Measurements from ENCODE around the gene LYPD1. TPM values are rescaled to one million over a fixed set of nuclear protein-coding genes. Genes with fewer than 3 reads are reported as not detected.

Gene LYPD1
- total RNA-seq, 1 donor from 2014 or later, result 0.36 TPM

DNA sequence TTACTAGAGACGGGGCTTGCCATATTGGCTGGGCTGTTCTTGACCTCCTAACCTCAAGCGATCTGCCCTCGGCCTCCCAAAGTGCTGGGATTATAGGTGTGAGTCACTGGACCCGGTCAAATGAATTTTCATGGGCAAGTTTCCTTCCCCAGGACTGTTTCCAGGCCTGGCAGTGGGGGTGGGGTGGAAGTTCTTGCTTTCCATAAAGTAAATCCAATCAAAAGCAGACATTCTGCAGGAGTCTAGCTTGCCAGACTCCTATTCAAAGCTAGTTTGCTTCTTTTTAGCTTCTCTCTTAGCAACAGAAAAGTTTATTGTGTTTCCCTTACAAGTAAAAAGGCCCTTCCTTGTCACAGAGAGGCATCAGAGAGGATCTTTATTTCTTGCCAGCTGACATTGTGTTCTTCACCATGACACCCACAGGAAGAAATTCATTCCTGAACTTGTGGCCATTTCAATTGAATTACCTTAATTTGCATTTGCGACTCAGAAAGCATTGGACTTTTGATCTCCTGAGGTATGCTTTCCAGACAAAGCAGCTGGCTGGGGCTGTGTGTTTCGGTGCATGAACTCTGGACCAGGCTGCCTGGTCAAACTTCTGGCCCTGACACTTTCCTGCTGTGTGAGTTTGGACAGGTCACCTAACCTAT, 37.9 kb downstream of the LYPD1 start:
- DNase-seq (ENCODE audit: low spot score), result no peak

DNA sequence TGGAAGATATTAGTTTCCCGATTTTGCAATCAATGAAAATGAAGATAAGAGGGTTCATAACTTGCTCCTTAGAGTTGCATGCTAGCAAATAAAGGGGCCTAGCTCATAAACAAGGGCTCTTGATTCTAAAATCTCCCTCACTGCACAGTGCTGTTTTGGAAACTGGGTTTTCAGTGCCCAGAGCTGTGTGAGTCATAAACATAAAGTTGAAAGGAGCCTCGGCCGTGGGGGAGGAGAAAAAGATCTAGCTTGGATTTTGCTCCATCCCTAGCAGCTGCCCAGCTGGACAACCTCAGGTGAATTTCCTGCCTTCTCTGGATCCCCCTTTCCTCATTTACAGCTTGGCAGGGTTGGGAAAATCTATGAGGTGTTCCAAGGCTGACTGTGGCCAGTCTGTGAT, 42.5 kb downstream of the LYPD1 start:
- DNase-seq (ENCODE audit: low spot score), result no peak

DNA sequence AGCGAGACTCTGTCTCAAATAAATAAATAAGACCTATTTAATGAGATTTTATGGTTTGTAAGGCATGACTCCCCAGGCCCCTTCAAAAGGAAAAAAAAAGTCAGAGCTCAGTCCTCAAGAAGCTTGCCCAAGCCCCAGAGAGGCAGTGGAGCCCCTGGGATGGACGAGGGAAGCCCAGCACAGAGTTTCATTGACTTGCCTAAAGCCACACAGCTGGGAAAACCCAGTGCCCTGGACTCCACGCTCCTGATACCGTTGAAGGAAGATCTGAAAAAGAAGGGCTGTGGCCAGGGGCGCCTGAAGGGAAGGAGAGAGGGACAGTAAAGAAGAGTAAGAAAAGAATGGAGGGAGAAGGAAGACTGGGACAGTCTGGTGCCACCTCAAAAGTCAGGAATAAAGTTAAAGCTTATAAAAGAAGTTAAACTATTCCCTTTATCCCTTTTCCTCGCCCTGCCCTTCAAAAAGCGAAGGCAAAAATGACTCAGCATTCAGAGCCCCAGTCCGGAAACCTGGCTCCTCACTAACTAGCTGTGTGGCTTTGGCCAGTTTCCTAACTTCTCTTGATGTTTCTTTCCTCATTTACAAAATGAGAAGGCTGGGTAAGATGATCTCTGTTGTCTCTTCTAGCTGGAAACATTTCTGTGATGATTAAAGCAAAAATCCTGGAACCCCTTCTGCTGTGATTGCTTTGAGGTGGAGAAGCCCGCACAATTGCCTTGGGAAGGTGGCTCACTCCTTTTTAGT, 46.7 kb downstream of the LYPD1 start:
- no peak for DNase-seq (ENCODE audit: low spot score)

DNA sequence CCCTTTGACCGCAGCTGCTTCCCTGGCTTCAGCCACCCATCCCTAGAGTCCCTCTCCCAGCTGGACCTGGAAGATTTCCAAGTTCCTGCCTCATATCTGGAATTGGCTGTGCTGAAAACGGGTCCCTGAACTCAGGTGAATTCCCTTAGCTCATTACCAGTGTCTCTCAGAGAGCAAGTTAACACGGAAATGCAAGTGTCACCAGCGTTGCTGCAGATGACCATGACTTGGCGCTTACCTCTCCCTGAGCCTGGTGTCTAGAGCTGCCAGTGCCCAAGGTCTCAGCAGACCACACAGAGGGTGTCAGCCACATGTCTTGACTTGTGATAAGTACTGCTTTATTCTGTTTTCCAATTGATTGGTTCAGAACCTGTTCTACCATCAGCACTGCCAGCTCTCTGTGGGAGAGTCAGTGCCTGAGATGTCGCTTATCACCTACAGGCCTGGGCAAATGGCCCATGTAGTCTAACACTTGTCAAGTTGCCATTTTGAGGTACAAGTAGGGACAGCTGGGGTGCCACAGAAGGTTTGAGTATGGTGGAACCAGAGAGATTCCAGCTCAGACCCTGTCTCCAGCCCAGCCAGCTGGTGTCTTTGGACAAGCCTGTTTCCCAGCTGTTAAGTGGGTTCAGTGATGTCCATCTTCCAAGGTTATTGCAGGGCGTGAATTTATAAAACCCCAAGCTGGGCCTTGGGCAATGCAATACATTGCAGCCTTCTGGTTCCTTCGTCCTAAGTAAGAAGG, 48.7 kb downstream of the LYPD1 start:
- DNase-seq (ENCODE audit: low spot score), result no peak

DNA sequence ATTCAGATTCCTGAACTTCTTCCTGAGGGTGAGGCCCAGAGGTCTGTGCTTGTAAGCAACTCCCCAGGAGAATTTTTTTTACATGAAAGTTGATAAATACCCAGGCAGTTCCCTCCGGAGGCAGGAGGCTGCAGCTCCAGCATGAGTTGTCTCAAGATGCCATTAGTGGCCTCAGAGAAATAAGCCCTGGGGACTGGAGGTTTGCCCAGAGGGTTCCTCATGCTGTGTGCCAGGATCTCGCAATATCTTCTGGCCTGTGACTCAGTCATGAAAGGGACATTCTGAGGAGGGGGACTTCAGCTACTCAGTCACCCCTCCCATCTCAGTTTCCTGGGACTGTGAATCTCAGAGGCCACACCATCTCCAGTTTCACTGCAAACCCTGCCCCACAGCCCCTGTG, 49.9 kb downstream of the LYPD1 start:
- DNase-seq (ENCODE audit: low spot score), result no peak

DNA sequence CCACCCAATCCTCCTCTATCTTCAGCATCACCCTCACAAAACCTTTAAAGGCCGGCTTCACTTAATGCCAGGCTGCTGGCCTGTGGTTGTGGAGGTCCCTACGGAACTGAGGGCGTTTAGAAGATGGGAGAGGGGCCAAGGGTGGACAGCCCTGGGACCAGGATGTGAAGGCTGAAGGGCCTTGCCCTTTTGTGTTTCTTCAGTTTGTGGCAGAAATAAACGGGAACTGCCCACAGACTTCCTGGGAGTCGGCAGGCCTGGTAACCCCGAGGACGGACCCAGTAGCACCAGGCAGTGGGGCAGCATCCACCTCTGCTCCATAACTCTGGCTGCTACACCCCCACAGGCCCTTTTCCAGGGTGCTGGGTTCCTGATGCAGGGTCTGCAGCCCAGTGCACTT, 51.3 kb downstream of the LYPD1 start:
- no peak for DNase-seq (ENCODE audit: low spot score)

DNA sequence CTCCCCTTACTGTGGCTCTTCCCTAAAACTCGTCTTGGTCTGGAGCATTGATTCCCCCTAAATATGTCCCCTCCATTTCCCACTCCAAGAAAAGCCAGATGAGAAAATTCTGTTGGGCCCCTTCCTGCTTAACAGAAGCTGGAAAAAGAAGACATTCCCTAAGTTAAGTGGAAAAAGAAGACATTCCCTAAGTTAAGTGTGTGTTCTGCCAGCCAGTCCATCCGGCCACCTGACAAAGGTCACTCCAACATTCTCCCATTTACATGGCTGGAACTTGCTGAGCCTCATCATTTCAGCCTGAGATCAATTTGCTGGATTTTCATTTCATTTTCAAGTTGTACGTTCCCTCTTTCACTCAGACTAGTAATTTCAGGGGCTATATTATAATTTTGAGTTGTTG, 52.0 kb downstream of the LYPD1 start:
- DNase-seq (ENCODE audit: low spot score), result no peak

DNA sequence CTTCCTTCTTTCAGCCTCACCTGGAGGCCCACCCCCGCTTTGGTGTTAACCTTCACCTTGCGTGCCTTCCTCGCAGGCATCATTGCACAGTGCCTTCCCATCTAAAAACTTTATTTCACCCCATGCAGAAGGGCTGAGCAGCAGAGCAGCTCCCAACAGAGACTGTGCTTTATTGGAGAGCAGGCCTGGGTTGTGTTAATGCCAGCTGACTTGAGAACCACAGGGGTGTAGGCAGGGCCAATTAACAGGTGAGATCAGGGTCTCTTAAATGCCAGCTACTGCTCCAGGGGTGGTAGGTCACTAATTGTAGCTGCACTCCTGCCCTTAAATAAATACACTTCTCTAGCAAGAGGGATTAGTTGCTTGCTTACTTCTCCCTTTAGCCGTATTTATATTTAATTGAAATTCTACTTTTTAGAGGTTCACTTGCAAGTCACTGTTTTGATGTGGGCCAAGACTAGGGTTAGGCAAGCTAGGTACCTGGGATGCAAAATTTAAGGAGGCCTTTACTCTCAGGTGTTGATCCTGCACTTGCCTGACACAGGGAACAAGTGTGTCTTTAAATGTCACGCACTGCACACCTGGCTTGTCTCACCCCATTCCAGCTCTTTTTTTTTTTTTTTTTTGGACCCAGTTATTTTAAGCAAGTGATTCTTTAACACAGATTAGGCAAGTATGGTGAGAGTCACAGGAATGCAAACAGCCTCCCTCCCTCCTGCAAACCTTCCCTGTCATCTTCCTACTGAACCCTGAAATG, 54.5 kb downstream of the LYPD1 start:
- DNase-seq (ENCODE audit: low spot score), result no peak

DNA sequence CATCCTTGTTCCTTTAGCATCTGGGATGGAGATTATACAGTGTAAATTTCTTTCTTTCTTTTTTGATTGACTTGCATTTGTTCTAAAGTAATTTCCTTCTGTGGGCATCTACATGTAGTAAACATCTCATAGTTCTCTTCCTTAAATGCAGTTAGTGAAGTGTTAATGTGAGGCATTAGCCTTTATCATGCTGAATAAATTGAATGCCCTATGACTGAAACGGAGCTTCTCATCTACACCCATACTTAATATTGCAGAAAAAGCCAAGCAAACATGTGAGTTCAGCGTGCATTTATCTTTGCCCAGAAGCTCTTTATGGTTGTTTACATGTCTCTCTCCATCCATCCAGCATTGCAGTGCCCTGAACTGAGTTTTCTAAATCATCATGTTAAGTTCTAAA, 58.3 kb downstream of the LYPD1 start:
- no peak for DNase-seq (ENCODE audit: low spot score)

DNA sequence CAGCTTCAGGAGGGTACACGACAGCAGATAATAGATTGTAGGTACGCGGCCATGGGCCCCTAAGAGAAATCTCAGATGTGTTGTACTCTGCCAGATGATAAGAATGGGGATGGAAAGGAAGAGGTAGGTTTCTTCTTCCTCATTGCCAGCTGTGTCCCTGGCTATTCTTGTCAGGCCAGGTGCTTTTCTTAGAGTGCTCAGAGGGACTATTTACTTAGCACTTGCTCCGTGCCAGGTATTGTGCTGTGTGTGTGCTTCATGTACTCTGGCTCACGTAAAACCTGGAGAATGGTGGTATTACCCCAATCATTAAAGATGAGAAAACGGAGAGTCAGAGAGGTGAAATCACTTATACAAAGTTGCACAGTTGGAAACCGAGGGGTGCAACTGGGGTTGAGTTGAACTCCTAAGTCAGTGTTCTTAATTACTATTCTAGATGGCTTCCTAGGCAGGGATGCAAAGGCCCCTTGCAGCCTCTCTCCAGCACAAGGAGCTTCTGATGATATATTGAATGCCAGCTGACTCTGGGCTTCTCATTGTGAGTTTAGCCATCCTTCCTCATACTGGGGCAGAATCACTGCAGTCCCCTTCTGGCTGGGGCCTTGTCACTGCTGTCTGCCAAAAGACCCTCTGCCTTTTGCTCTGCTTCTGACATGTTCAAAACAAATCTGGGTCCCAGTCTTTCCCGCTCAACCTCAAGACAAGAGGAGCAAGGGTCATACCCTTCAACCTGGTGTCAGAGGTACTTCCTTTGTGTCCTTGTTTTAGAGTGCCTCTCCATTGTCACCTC, 60.7 kb downstream of the LYPD1 start:
- no peak for DNase-seq (ENCODE audit: low spot score)

DNA sequence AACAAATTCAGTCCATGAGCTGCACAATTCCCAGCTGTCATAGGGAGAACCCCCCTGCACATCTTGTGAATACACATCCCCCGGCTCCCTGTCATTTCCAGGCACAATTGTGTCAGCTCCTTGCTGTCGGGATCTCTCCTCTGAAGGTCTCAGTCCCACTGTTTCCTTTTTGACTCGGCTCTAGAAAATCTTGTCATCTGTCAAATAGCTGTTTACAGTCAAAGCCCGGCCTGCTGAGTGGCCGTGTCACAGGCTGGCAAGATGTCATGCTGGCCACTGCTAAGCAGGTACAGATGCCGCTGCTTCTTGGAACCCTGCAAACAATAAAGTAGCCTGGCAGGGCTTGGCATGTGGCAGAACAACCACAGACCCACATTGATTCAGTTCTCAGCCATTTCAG, 61.7 kb downstream of the LYPD1 start:
- no peak for DNase-seq (ENCODE audit: low spot score)

DNA sequence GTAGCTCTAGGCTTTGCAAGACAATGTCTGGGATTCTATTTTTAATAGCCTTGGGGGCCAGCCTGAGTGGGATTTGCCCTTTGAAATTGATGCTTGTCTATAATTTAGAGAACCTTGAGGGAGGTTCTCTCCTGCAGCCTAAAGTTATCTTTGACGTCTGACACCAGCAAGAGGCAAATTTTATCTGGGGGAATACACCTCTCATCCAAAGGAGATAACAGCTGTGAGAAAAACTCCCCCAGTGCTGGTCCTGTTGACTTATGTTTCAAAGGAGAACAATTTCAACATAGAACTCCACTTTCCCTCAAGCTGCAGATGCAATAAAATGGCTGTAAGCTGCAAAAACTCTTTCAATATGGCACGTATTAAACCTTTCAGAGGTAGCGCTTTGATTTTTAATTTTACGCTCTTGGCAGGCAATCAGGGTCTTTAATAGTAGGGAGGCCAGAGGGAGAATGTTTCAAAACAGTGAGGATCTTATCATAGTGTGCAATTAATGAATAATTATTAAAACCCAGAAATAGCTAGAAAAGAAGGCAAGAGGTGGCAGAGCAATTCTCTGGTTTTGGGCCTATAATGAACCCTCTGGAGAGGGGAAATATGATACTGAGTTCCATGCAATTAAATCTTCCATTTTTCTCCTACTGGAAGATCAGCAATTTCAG, 62.4 kb downstream of the LYPD1 start:
- no peak for DNase-seq (ENCODE audit: low spot score)

DNA sequence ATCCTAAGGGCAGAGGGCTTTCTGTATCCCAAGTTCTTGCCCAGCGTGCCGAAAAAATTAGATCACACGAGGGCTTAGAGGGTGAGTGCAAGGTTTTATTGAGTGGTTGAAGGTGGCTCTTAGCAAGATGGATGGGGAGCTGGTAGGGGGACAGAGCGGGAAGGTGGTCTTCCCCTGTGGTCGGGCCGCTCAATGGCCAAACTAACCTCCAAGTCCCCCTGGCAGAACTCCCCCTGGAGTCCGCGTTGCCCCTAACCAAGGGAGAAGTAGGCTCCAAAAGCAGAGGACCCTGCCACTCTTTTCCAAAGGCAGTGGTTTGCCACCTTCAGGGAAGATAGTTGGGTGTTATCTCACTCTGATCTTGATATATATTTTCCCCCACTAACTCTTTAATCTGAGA, 63.4 kb downstream of the LYPD1 start:
- no peak for DNase-seq (ENCODE audit: low spot score)

DNA sequence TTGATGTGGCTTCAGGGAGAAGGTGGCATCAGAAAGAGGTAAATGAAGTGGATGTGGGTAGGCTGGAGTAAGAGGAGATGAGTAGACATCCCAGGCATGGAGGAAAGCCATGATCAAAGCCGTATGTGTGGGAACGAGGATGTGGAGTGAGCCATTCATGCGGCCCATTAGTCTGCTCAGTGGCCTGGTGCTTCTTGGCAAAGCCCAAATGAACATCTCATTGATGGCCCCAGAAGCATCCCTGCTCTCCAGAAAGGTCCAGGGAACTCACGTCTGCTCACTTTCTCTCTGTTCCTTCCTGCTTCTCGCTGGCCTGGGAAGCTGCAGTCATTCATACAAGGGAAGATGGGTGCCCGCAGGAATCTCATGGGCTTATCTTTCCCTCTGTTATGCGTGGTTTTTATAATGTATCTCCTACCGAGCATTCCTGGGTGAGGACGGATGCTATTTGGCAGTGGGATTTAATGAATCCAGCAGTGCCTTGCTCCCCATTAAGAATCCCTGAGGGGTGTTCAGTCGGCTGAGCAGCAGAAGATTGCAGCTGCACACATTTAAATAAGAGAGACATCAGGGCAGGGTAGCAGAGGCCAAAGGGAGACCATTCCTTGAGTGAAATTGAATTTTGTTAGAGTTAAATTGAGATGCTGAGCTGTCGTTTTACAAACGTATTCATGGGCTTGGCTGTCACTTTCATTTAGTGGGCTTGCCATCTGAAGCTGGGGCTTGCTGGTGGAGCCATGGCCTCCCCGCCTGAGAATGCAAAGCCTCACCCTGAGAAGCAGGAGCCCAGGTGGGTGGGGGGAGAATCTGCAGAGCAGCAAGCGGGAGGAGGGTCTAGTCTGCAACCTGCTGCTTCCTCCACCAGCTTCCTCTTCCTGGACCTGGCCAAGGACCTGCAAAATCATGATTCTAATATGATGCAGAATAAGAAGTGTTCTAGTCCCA, 64.5 kb downstream of the LYPD1 start:
- no peak for DNase-seq (ENCODE audit: low spot score)

DNA sequence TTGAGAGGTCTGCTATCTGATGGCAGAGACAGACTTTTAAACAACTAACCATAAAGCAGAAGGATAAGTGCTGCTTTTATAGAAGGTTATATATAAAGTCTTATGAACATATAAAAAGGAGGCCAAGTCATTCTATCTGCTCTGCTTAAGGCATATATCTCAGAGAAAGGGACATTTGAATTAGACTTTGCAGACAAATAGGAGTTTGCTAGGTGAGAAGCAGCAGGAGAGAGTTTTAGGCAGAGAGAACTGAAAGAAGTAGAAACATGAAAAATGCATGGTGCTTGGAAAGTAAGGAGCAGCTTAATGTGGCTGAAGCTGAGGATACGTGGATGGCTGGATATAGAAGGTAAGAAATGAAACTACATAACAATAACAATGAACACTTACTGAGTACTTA, 65.4 kb downstream of the LYPD1 start:
- no peak for DNase-seq (ENCODE audit: low spot score)

DNA sequence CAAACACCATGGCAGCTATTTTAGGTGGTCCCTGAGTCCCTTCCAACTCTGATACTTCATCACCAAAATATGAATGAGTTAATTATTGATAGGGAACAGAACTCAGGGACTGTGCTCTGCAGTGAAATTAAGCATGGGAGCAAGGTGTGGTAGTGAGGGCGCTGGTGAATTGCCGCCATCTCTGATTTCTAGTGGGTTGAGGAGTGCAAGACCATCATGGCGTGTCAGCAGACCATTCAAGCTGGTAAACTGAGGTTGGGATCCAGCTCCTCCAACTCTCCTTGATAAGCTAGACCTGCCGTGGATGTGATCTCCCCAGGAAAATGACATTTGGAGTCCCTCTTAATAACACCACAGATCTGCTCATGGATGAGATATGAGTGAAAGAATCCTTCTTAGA, 70.4 kb downstream of the LYPD1 start:
- no peak for DNase-seq (ENCODE audit: low spot score)

DNA sequence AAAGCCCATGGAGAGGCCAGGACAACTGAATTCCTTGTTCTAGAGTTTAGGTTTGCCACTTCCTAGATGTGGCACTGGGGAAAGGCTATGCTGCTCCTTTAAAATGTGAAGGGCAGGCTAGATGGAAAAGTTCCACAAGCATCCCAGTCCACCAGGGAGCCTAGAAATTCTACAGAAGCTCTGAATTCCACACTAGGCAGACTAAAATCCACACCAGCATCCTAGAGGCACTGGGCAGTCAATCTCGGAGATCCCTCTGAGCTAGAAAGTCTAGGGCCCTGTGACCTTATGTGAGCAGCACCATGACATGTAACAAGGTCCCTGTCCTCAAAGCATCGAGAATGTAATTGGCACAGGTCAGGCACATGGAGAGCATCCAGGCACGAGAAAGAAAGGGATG, 71.5 kb downstream of the LYPD1 start:
- DNase-seq (ENCODE audit: low spot score), result no peak

DNA sequence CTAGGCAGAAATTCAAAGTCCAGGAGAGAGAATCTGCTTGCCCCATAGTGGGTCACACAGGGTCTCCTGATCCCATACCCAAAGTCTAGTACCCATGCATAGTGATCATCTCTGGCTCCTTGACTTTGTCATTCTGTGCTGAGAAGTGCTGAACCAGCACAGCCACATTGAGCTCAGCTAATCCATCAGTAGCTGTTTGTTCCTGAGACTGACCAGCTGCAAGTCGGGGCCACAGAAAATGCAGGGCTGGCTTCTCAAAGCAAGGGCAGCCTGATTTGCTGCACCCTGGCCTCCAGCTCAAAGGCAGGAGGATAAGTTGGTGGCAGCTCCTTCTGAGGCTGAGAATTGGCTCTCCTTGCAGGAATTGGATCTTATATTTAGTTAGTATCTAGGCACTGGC, 72.2 kb downstream of the LYPD1 start:
- no peak for DNase-seq (ENCODE audit: low spot score)

DNA sequence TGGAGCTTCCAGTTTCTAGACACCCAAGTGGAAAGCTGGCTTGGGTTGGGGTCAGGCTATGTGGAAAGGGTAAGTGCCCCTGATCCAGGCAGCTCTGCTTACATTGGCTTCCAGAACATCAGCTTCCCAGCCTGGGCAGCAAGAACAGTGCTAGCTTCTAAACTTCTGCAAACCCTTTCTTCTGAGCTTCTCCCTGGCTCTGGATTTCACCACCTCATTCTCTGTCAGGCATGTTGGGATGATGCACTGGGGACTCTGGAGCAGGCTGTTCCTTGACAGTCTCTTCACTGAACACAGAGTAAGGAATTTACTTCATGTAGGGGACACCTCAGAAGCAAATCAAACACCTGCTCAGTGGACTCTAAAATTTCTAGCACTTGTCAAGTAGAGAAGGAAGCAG, 72.8 kb downstream of the LYPD1 start:
- DNase-seq (ENCODE audit: low spot score), result no peak

DNA sequence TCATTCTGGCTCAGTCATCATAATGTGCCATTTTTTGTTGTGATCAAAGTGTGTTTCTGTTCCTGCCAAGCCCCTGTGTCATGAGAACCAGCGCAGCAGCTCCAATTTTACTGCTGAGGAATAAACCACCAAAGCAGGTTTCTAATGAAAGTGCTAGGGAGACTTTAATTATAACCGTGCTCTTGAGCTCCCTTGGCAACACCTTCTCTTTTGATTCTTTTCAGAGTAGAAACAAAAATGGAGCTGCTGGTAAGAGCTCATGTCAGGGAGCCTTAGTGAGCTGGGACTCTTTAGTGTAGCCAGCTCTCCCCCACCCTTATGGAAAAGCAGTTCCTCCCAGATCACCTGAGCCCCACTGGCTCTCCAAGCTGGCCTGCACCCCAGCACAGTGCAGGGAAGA, 74.3 kb downstream of the LYPD1 start:
- no peak for DNase-seq (ENCODE audit: low spot score)
